HG03520 (cell line): ENCODE results near the gene AP1G2.

Experiments
- ATAC-seq: cut with Tn5 transposase; IDR thresholded peaks from one replicate; pipeline ENCODE4 v1.9.1; 2021; ENCODE audit warnings: mild to moderate bottlenecking, moderate library complexity; ENCODE audit not compliant: unreplicated experiment

AP1G2 gene

GRCh38 chr14:23558346-23559009, 9.1 kb downstream of the AP1G2 start:
- no peak for ATAC-seq

- ATAC-seq: no peak
Measured at GRCh38 chr14:23557946-23558345, 9.6 kb downstream of the AP1G2 start.

- no peak for ATAC-seq
Measured at GRCh38 chr14:23557521-23557920, 10.1 kb downstream of the AP1G2 start.

GRCh38 chr14:23556700-23557440, 10.7 kb downstream of the AP1G2 start:
- no peak for ATAC-seq

- ATAC-seq: peak; percentile 81
Measured at GRCh38 chr14:23555882-23556699, 11.5 kb downstream of the AP1G2 start, which contains the start of gene THTPA. TSS of gene THTPA (plus strand) at chr14:23556271. CDS start at chr14:23556758, 487 bp downstream.

GRCh38 chr14:23555533-23555881, 12.1 kb downstream of the AP1G2 start:
- no peak for ATAC-seq

GRCh38 chr14:23551266-23552028, 16.1 kb downstream of the AP1G2 start, which contains the start of gene ZFHX2:
TSS of gene ZFHX2 (minus strand) at chr14:23551765. CDS start at chr14:23535325, 16,440 bp downstream.
- ATAC-seq: peak; percentile 25

GRCh38 chr14:23550812-23551265, 16.8 kb downstream of the AP1G2 start:
- no peak for ATAC-seq

GRCh38 chr14:23550131-23550811, 17.3 kb downstream of the AP1G2 start:
- ATAC-seq: no peak

GRCh38 chr14:23548351-23549318, 19.0 kb downstream of the AP1G2 start:
- ATAC-seq: no peak

- ATAC-seq: no peak
Measured at GRCh38 chr14:23547924-23548323, 19.7 kb downstream of the AP1G2 start.

GRCh38 chr14:23546450-23547035, 21.0 kb downstream of the AP1G2 start:
- no peak for ATAC-seq

GRCh38 chr14:23545740-23546365, 21.7 kb downstream of the AP1G2 start:
- no peak for ATAC-seq

- ATAC-seq: no peak
Measured at GRCh38 chr14:23544511-23545447, 22.8 kb downstream of the AP1G2 start.

- no peak for ATAC-seq
Measured at GRCh38 chr14:23543403-23543802, 24.2 kb downstream of the AP1G2 start.

- ATAC-seq: no peak
Measured at GRCh38 chr14:23542261-23542660, 25.3 kb downstream of the AP1G2 start.

- ATAC-seq: no peak
Measured at GRCh38 chr14:23540141-23540469, 27.5 kb downstream of the AP1G2 start.
